Fibroblast of the aortic adventitia (primary cell): Measurements from ENCODE around the gene ZFHX3. TPM values are rescaled to one million over a fixed set of nuclear protein-coding genes. Genes with fewer than 3 reads are reported as not detected.

Source experiments
- DNase-seq: peaks from one replicate; pipeline ENCODE4 v3.0.0-alpha.2; 2010; ENCODE audit warnings: low read depth
- H3K4me3 ChIP-seq: 2 replicates; pipeline ENCODE4 v1.5.1; 2011; ENCODE audit warnings: low read depth, mild to moderate bottlenecking, control low read depth, low read length, moderate library complexity
- CTCF ChIP-seq: IDR thresholded peaks from 2 replicates; pipeline ENCODE4 v1.5.1; 2011; ENCODE audit warnings: mild to moderate bottlenecking, low read length, control low read depth, inconsistent platforms; ENCODE audit not compliant: insufficient read depth
- total RNA-seq: library from RNA; depleted of rRNA; stranded (reverse); fragments of >200 nt; gene quantifications from 2 replicates; pipeline ENCODE4 v1.2.3, GENCODE V29; 2012; ENCODE audit warnings: low replicate concordance

Gene ZFHX3
- total RNA-seq, 1 donor, result 8.1 TPM

- DNase-seq, result peak; percentile 53
- peak overlapping the region; percentile 51 for H3K4me3 ChIP-seq
- TF ChIP-seq CTCF, result no peak
These were observed 260.2 kb downstream of the ZFHX3 start for GRCh38 chr16:72787514-72788268.

GRCh38 chr16:72787130-72787513 is 260.8 kb downstream of the ZFHX3 start:
- H3K4me3 ChIP-seq, result peak overlapping the region; percentile 25
- DNase-seq, result no peak
- TF ChIP-seq CTCF, result no peak

GRCh38 chr16:72786606-72787005 is 261.3 kb downstream of the ZFHX3 start:
- no peak overlapping the region for H3K4me3 ChIP-seq
- no peak for DNase-seq
- no peak for TF ChIP-seq CTCF

- H3K4me3 ChIP-seq, result peak overlapping the region; percentile 6
- DNase-seq, result peak; percentile 24
- TF ChIP-seq CTCF, result no peak
These were observed 262.0 kb downstream of the ZFHX3 start for GRCh38 chr16:72785886-72786285.

GRCh38 chr16:72785171-72785570 is 262.8 kb downstream of the ZFHX3 start:
- TF ChIP-seq CTCF, result no peak
- H3K4me3 ChIP-seq, result no peak overlapping the region
- DNase-seq, result no peak

GRCh38 chr16:72783716-72784318 is 264.1 kb downstream of the ZFHX3 start:
- DNase-seq, result peak; percentile 20
- TF ChIP-seq CTCF, result no peak
- no peak overlapping the region for H3K4me3 ChIP-seq
